ENCODE data around the gene PER2. TPM values are rescaled to one million over a fixed set of nuclear protein-coding genes. Genes with fewer than 3 reads are reported as not detected.

PER2 gene
- total and polyA plus RNA-seq, 7 experiments from 2014 or later, result 7.0 to 28.6 (median 13.5) TPM

Other genes with a start within 250 kb of the PER2 start
- gene SCLY, start 227.6 kb downstream of the PER2 start, total RNA-seq, result 10 to 100 TPM; 16.1 to 47.3 (median 29.1) TPM
- 10 to 100 TPM; 12.2 to 14.1 TPM for gene SCLY, start 227.6 kb downstream of the PER2 start, polyA plus RNA-seq
- gene ESPNL, start 188.3 kb downstream of the PER2 start, total RNA-seq, result under 1 TPM in 4 of 5 experiments, not detected in 1; 0.07 to 0.35 (median 0.31) TPM
- not detected for gene ESPNL, start 188.3 kb downstream of the PER2 start, polyA plus RNA-seq
- gene KLHL30, start 149.9 kb downstream of the PER2 start, total RNA-seq, result not detected
- not detected for gene KLHL30, start 149.9 kb downstream of the PER2 start, polyA plus RNA-seq
- under 1 TPM in 2 of 5 experiments, not detected in 3; 0.29 to 0.31 TPM for gene ERFE, start 129.6 kb downstream of the PER2 start, total RNA-seq
- not detected for gene ERFE, start 129.6 kb downstream of the PER2 start, polyA plus RNA-seq
- gene ILKAP, start 84.9 kb downstream of the PER2 start, total RNA-seq, result 100 to 1,000 TPM in 2 of 5 experiments, 10 to 100 TPM in 3; 68.1 to 126 (median 90.9) TPM
- 10 to 100 TPM; 40.6 to 48.1 TPM for gene ILKAP, start 84.9 kb downstream of the PER2 start, polyA plus RNA-seq
- 1 to 10 TPM in 4 of 5 experiments, under 1 TPM in 1; 0.73 to 2.7 (median 2.4) TPM for gene HES6, start 48.6 kb downstream of the PER2 start, total RNA-seq
- gene HES6, start 48.6 kb downstream of the PER2 start, polyA plus RNA-seq, result 1 to 10 TPM in 1 of 2 donors, under 1 TPM in 1; 0.61 to 1.3 TPM
- 10 to 100 TPM in 2 of 5 experiments, 1 to 10 TPM in 3; 6.2 to 13.3 (median 9.4) TPM for gene TRAF3IP1, start 31.9 kb upstream of the PER2 start, total RNA-seq
- gene TRAF3IP1, start 31.9 kb upstream of the PER2 start, polyA plus RNA-seq, result 1 to 10 TPM; 4.3 to 5.7 TPM
- 10 to 100 TPM; 25.0 to 55.2 (median 33.1) TPM for gene ASB1, start 138.3 kb upstream of the PER2 start, total RNA-seq
- gene ASB1, start 138.3 kb upstream of the PER2 start, polyA plus RNA-seq, result 10 to 100 TPM; 17.5 to 29.3 TPM